ENCODE results near the gene GPR35. TPM values are rescaled to one million over a fixed set of nuclear protein-coding genes. Genes with fewer than 3 reads are reported as not detected.

GPR35 gene
- total and polyA plus RNA-seq, 10 of the 15 experiments (the other 5 are each of a cell fraction or from before 2014, with no cell fraction given) = 0.14 to 1.6 (median 0.75) TPM; not detected in 3

DNA sequence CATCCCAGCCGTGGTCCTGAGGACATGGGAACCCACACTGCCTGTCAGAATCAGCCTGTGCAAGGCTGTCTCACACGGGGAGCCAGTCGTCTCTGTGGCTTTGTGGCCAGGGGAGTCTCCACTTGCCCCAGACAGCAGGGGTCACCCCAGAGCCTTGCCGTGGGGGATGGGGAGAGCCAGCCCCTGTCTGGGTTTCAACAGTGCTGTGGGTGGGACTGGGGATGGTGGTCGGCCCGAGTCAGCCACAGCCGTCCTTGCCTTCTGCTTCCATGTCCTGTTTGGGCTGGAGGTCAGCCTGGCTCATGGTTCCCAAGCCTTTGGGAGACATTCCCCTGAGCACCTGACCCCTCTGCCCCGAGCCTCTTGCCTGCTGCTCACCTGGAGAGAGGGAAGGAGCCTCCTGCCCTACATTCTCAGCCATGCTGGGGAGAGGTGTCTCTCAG is 19.6 kb downstream of the GPR35 start (continued):
- no peak for TF ChIP-seq RAD51 (IDR thresholded peaks at IDR 0.05)
- TF ChIP-seq, protein P1, sequence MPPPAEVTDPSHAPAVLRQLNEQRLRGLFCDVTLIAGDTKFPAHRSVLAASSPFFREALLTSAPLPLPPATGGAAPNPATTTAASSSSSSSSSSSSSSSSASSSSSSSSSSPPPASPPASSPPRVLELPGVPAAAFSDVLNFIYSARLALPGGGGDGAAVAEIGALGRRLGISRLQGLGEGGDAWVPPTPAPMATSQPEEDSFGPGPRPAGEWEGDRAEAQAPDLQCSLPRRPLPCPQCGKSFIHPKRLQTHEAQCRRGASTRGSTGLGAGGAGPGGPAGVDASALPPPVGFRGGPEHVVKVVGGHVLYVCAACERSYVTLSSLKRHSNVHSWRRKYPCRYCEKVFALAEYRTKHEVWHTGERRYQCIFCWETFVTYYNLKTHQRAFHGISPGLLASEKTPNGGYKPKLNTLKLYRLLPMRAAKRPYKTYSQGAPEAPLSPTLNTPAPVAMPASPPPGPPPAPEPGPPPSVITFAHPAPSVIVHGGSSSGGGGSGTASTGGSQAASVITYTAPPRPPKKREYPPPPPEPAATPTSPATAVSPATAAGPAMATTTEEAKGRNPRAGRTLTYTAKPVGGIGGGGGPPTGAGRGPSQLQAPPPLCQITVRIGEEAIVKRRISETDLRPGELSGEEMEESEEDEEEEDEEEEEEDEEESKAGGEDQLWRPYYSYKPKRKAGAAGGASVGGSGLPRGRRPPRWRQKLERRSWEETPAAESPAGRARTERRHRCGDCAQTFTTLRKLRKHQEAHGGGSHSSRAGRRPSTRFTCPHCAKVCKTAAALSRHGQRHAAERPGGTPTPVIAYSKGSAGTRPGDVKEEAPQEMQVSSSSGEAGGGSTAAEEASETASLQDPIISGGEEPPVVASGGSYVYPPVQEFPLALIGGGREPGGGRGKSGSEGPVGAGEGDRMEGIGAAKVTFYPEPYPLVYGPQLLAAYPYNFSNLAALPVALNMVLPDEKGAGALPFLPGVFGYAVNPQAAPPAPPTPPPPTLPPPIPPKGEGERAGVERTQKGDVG (CRISPR knock-in tag; IDR thresholded peaks at IDR 0.05) = no peak
- TF ChIP-seq EGR1 (IDR thresholded peaks at IDR 0.05; ENCODE audit: borderline replicate concordance in 1 of 2, low read depth in 2 of 2, low read length in 2 of 2) = no peak
- no peak for TF ChIP-seq EED (IDR thresholded peaks at IDR 0.05; ENCODE audit: low read depth)
- no peak for TF ChIP-seq NRF1 (conservative IDR thresholded peaks at IDR 0.05; ENCODE audit: low read depth, low read length)
- no peak for TF ChIP-seq ASH2L (IDR thresholded peaks at IDR 0.05; ENCODE audit: borderline replicate concordance, low read depth)
- no peak for TF ChIP-seq NFYA (IDR thresholded peaks at IDR 0.05; ENCODE audit: borderline replicate concordance, low read depth, low read length)
- no peak for TF ChIP-seq SRF (IDR thresholded peaks at IDR 0.05; ENCODE audit: low read depth in 2 of 2, low read length in 2 of 2)
- TF ChIP-seq PML (IDR thresholded peaks at IDR 0.05; ENCODE audit: low read length) = no peak

DNA sequence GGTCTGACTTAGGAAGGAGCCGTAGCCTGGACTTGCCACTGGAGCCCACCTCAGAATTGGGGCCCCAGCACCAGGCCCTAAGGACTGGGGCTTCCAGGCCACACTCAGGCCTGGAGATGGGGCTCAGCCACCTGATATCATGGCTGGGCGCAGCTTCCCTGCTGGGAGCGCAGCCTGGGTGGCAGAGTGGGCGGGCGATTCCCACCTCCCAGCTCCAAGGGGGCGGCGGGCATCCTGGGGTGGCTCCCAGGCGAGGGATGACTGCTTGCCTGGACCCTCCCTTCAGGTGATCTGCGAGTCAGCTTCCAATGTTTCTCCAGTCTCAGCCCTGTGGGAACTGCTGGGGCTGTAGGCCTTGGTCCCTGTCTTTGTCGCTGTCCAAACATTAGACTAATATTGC is 20.1 kb downstream of the GPR35 start:
- SMC1A ChIA-PET (ENCODE audit: uncharacterized antibody, unreplicated experiment) = no interaction called here
- WGBS (ENCODE audit: insufficient coverage, insufficient replicate concordance, low lambda C conversion rate, missing lambda C conversion rate) = 27% methylated on average over 9 of the region's 10 CpGs
- Histone ChIP-seq H3K4me2 (ENCODE audit: control insufficient read depth, insufficient read depth) (no peak overlapping the region), H3K27ac (ENCODE audit: control insufficient read depth, insufficient read depth) (no peak overlapping the region), H4K20me1 (ENCODE audit: control insufficient read depth, insufficient read depth) (no peaks in the 10 kb centered on the region), H3K4me3 (no peak overlapping the region), H3K27me3 (replicated peaks in 1 of 2; ENCODE audit: control insufficient read depth in 2 of 2, insufficient read depth in 2 of 2, low read length in 1 of 2) (peaks cover 0 to 3% of the 10 kb centered on the region in 2 experiments; a peak in 2 of 4 replicates), H3K9me3 (replicated peaks; ENCODE audit: control insufficient read depth, insufficient read depth, low read length) (no peaks in the 10 kb centered on the region; the same call in 2 of the 3 replicates), H3K9ac (ENCODE audit: control insufficient read depth, insufficient read depth, low read length) (no peak overlapping the region), H3K79me2 (ENCODE audit: control insufficient read depth, insufficient read depth, low read length) (no peaks in the 10 kb centered on the region), H3K36me3 (ENCODE audit: control insufficient read depth in 2 of 2, insufficient read depth in 2 of 2, low read length in 1 of 2) (no peaks in the 10 kb centered on the region), H3K4me1 (ENCODE audit: control insufficient read depth, insufficient read depth, low read length) (no peaks in the 10 kb centered on the region), H2AFZ (ENCODE audit: control insufficient read depth, low read depth, low read length) (no peak overlapping the region)
- CTCF ChIA-PET = no interaction called here
- in situ Hi-C loops (cut with MboI) (no loop called here), intact Hi-C loops (cut with micrococcal nuclease; ENCODE audit: unreplicated experiment) (no loop called here)
- no peak for DNase-seq (ENCODE audit: low read depth, low spot score)
- no peak for ATAC-seq
- BruUV-seq (replicated peaks) = no TSS peak
- RAD21 ChIA-PET (ENCODE audit: unreplicated experiment) = no interaction called here
- FAIRE-seq = no peak
- POLR2A ChIA-PET = no interaction called here
- TF ChIP-seq, protein P2, sequence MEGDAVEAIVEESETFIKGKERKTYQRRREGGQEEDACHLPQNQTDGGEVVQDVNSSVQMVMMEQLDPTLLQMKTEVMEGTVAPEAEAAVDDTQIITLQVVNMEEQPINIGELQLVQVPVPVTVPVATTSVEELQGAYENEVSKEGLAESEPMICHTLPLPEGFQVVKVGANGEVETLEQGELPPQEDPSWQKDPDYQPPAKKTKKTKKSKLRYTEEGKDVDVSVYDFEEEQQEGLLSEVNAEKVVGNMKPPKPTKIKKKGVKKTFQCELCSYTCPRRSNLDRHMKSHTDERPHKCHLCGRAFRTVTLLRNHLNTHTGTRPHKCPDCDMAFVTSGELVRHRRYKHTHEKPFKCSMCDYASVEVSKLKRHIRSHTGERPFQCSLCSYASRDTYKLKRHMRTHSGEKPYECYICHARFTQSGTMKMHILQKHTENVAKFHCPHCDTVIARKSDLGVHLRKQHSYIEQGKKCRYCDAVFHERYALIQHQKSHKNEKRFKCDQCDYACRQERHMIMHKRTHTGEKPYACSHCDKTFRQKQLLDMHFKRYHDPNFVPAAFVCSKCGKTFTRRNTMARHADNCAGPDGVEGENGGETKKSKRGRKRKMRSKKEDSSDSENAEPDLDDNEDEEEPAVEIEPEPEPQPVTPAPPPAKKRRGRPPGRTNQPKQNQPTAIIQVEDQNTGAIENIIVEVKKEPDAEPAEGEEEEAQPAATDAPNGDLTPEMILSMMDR (IDR thresholded peaks at IDR 0.05 in 2 of 3, conservative IDR thresholded peaks at IDR 0.05 in 1 of 3; ENCODE audit: control insufficient read depth in 2 of 3, extremely low read depth in 1 of 3, insufficient read depth in 1 of 3, low read depth in 3 of 3, low read length in 3 of 3) = no peak
- TF ChIP-seq NFYB (IDR thresholded peaks at IDR 0.05; ENCODE audit: insufficient read depth, low read depth, low read length) (no peak), ZNF384 (IDR thresholded peaks at IDR 0.05; ENCODE audit: borderline replicate concordance, low read depth, low read length) (no peak), SUPT20H (IDR thresholded peaks at IDR 0.05; ENCODE audit: borderline replicate concordance, control insufficient read depth, low read depth, low read length) (no peak), BMI1 (IDR thresholded peaks at IDR 0.05; ENCODE audit: borderline replicate concordance) (no peak), TCF3 (IDR thresholded peaks at IDR 0.05; ENCODE audit: borderline replicate concordance, insufficient read depth, low read depth, low read length) (no peak), NR2C1 (IDR thresholded peaks at IDR 0.05) (no peak), ZZZ3 (IDR thresholded peaks at IDR 0.05; ENCODE audit: control insufficient read depth, insufficient read length, low read depth) (no peak)
- TF ChIP-seq, protein P3, sequence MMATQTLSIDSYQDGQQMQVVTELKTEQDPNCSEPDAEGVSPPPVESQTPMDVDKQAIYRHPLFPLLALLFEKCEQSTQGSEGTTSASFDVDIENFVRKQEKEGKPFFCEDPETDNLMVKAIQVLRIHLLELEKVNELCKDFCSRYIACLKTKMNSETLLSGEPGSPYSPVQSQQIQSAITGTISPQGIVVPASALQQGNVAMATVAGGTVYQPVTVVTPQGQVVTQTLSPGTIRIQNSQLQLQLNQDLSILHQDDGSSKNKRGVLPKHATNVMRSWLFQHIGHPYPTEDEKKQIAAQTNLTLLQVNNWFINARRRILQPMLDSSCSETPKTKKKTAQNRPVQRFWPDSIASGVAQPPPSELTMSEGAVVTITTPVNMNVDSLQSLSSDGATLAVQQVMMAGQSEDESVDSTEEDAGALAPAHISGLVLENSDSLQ (IDR thresholded peaks at IDR 0.05) = no peak

Measured in GM12878 (cell line).